B cell (primary cell): ENCODE results near the gene B3GALT6. TPM values are rescaled to one million over a fixed set of nuclear protein-coding genes. Genes with fewer than 3 reads are reported as not detected.

ENCODE experiments used
- ATAC-seq: fragments of 200-7000 bp; cut with Tn5 transposase; one replicate; pipeline ENCODE4 v1.10.0; 2021; ENCODE audit warnings: low read depth, mild to moderate bottlenecking, moderate number of reproducible peaks, moderate library complexity
- CTCF ChIA-PET: fragments of 350-600 bp; sonication (Branson Sonifier 250); formaldehyde crosslinking; loops from one replicate; lab custom pipeline; 2021; ENCODE audit warnings: antibody characterized with exemption, inconsistent platforms; lab: Charles Lee
- POLR2A ChIA-PET: fragments of 350-600 bp; sonication (Branson Sonifier 250); formaldehyde crosslinking; loops from one replicate; lab custom pipeline; 2021; ENCODE audit warnings: antibody characterized with exemption; lab: Charles Lee
- DNase-seq: peaks from one replicate; pipeline ENCODE4 v3.0.0; 2013
- H2AFZ ChIP-seq: 2 replicates; pipeline ENCODE4 v1.6.1; 2012; ENCODE audit warnings: mild to moderate bottlenecking, low read depth, low read length; ENCODE audit not compliant: insufficient read depth, poor library complexity, severe bottlenecking
- H3K27ac ChIP-seq, 2 donors: 1 replicate in 1 of 2; 2 replicates in 1 of 2; pipeline ENCODE4 v1.5.1; 2012 to 2013; ENCODE audit warnings: low read length in 2 of 2, mild to moderate bottlenecking in 2 of 2, moderate library complexity in 1 of 2
- H3K27me3 ChIP-seq, 4 experiments: fragments of 200-600 bp in 1 of 4; sonication (generic) in 1 of 4; replicated peaks in 1 of 4; 1 replicate in 2 of 4; 2 replicates in 2 of 4; pipeline versions ENCODE4 v1.6.1 to v1.7.0; 2013 to 2016; ENCODE audit warnings: low read length in 3 of 4, mild to moderate bottlenecking in 2 of 4, mixed read lengths in 1 of 4, moderate library complexity in 1 of 4; ENCODE audit not compliant: insufficient read depth in 4 of 4, control insufficient read depth in 3 of 4; ENCODE audit errors: control extremely low read depth in 1 of 4
- H3K36me3 ChIP-seq, 2 experiments: replicated peaks in 1 of 2; 1 replicate in 1 of 2; 2 replicates in 1 of 2; pipeline versions ENCODE4 v1.6.1 to v1.7.1; 2013; ENCODE audit warnings: low read length in 1 of 2; ENCODE audit not compliant: insufficient read depth in 2 of 2, control insufficient read depth in 1 of 2; ENCODE audit errors: control extremely low read depth in 1 of 2, extremely low read depth in 1 of 2
- H3K4me1 ChIP-seq, 2 donors: fragments of 200-600 bp in 1 of 2; sonication (generic) in 1 of 2; 1 replicate in 1 of 2; 2 replicates in 1 of 2; pipeline versions ENCODE4 v1.5.1 to v1.6.1; 2013 to 2017; ENCODE audit warnings: low read length in 2 of 2; ENCODE audit not compliant: control insufficient read depth in 2 of 2, insufficient read depth in 2 of 2
- H3K4me2 ChIP-seq: replicated peaks from 2 replicates; pipeline ENCODE3; 2012; ENCODE audit warnings: mild to moderate bottlenecking, low read depth, low read length; ENCODE audit not compliant: poor library complexity, severe bottlenecking
- H3K4me3 ChIP-seq, 5 experiments: fragments of 200-600 bp in 1 of 5; sonication (generic) in 1 of 5; 1 replicate in 3 of 5; 2 replicates in 2 of 5; pipeline versions ENCODE4 v1.5.1 to v1.7.0; 2011 to 2016; ENCODE audit warnings: low read length in 4 of 5, mild to moderate bottlenecking in 4 of 5, low read depth in 2 of 5, control low read depth in 1 of 5, moderate library complexity in 1 of 5; ENCODE audit not compliant: insufficient read depth in 1 of 5; ENCODE audit errors: control extremely low read depth in 1 of 5, extremely low read depth in 1 of 5
- H3K79me2 ChIP-seq: fragments of 200-600 bp; sonication (generic); one replicate; pipeline ENCODE4 v1.6.0; 2016; ENCODE audit warnings: low read length; ENCODE audit not compliant: control insufficient read depth, insufficient read depth
- H3K9ac ChIP-seq: fragments of 200-600 bp; sonication (generic); 2 replicates; pipeline ENCODE4 v1.6.1; 2017; ENCODE audit warnings: mild to moderate bottlenecking, low read length, moderate library complexity
- H3K9me3 ChIP-seq, 3 donors: one replicate each; pipeline versions ENCODE4 v1.6.1 to v1.7.1; 2013; ENCODE audit warnings: low read length in 2 of 3; ENCODE audit not compliant: control insufficient read depth in 2 of 3, insufficient read depth in 1 of 3; ENCODE audit errors: control extremely low read depth in 1 of 3
- H4K20me1 ChIP-seq: 2 replicates; pipeline ENCODE4 v1.6.0; 2012; ENCODE audit warnings: mild to moderate bottlenecking, low read length; ENCODE audit not compliant: insufficient read depth, control insufficient read depth, poor library complexity, severe bottlenecking
- H3K27ac Mint-ChIP-seq: one replicate; pipeline ENCODE4 v1.8.0; 2021; ENCODE audit warnings: mixed read lengths
- H3K27me3 Mint-ChIP-seq: one replicate; pipeline ENCODE4 v1.8.0; 2021; ENCODE audit warnings: mixed read lengths
- H3K4me1 Mint-ChIP-seq: one replicate; pipeline ENCODE4 v1.8.0; 2021; ENCODE audit warnings: mixed read lengths
- H3K4me3 Mint-ChIP-seq: one replicate; pipeline ENCODE4 v1.8.0; 2021; ENCODE audit warnings: mixed read lengths
- H3K9me3 Mint-ChIP-seq: one replicate; pipeline ENCODE4 v1.8.0; 2022; ENCODE audit warnings: mixed read lengths; ENCODE audit not compliant: insufficient read depth
- CTCF ChIP-seq: fragments of 200-600 bp; IDR thresholded peaks from one replicate; pipeline ENCODE4 v1.8.0; 2022; ENCODE audit warnings: antibody characterized with exemption, mild to moderate bottlenecking
- EZH2 ChIP-seq: IDR thresholded peaks from 2 replicates; pipeline ENCODE4 v1.6.1; 2012; ENCODE audit warnings: borderline replicate concordance, low read depth, mild to moderate bottlenecking, moderate library complexity, low read length; ENCODE audit not compliant: insufficient read depth, poor library complexity, severe bottlenecking
- WGBS: methylation state at CpG from one replicate; pipeline ENCODE4 v1.1.5; 2013; ENCODE audit warnings: missing lambda C conversion rate; ENCODE audit not compliant: insufficient coverage; 5-methylcytosine and 5-hydroxymethylcytosine counted together
- intact Hi-C: fragments of 100-400 bp; cut with micrococcal nuclease; formaldehyde crosslinking; loops from one replicate; pipeline ENCODE4 v1.10.0; 2022
- polyA plus RNA-seq: library from polyadenylated mRNA; depleted of rRNA; stranded (reverse); fragments of >200 nt; gene quantifications from 2 replicates; pipeline ENCODE4 v1.2.3, GENCODE V29; 2012
- total RNA-seq, 2 donors: library from RNA; stranded (reverse); fragments of 120-200 nt in 1 of 2; gene quantifications; 1 replicate in 1 of 2; 2 replicates in 1 of 2; pipeline versions ENCODE4 v1.2.3 to v1.2.4, GENCODE V29; 2013 to 2022

B3GALT6 gene
- total and polyA plus RNA-seq, 2 donors (not counting 1 experiment from before 2014, with no cell fraction given), result 5.9 to 21.0 TPM

- DNase-seq (no peak), ATAC-seq (no peak)
- no peak for TF ChIP-seq EZH2
- no peak for TF ChIP-seq CTCF
- Mint-ChIP-seq H3K27ac (no peak overlapping the region), H3K27me3 (no peaks in the 10 kb centered on the region), H3K4me1 (peaks cover 20% of the 10 kb centered on the region), H3K4me3 (no peak overlapping the region), H3K9me3 (no peaks in the 10 kb centered on the region)
- Histone ChIP-seq H3K36me3 (peaks cover 0 to 7% of the 10 kb centered on the region in 2 experiments), H3K9me3 (peaks cover 0 to 5% (median 0%) of the 10 kb centered on the region in 3 donors), H3K9ac (no peak overlapping the region), H3K4me3 (no peak overlapping the region), H4K20me1 (peaks cover 16% of the 10 kb centered on the region), H3K4me1 (peaks cover 13 to 15% of the 10 kb centered on the region in 2 donors), H3K27ac (no peak overlapping the region), H3K79me2 (peaks cover 9% of the 10 kb centered on the region), H3K27me3 (peaks cover 0 to 36% (median 8%) of the 10 kb centered on the region in 4 experiments), H2AFZ (no peak overlapping the region), H3K4me2 (no peak overlapping the region)
- POLR2A ChIA-PET, result no interaction called here
- CTCF ChIA-PET, result interaction anchor here (1.1 to 2.8 kb wide), 2 partner anchors 12 to 116 kb away, joined by 3 to 19 read pairs; no protein-coding TSS in a partner anchor
- intact Hi-C loops, result loop anchor here (10.0 kb wide), 1 partner anchor 204 kb away; no protein-coding TSS in a partner anchor
- 73% methylated on average over 18 of the region's 19 CpGs for WGBS
Observed at GRCh38 chr1:1238702-1239178, 6.7 kb downstream of the B3GALT6 start.

- 78% methylated on average over 15 of the region's 15 CpGs for WGBS
- TF ChIP-seq CTCF (no peak), EZH2 (no peak)
- peaks cover 0 to 2% of the 10 kb centered on the region in 2 experiments for H3K36me3 ChIP-seq
- H3K4me3 ChIP-seq, result no peak overlapping the region
- H3K27me3 ChIP-seq, result peaks cover 0 to 40% (median 8%) of the 10 kb centered on the region in 4 experiments
- ChIA-PET CTCF (interaction anchor here (2.8 kb wide), 1 partner anchor 117 kb away, joined by 19 read pairs; no protein-coding TSS in a partner anchor), POLR2A (no interaction called here)
- Mint-ChIP-seq H3K4me1 (peaks cover 15% of the 10 kb centered on the region), H3K9me3 (no peaks in the 10 kb centered on the region), H3K27me3 (no peaks in the 10 kb centered on the region), H3K27ac (no peak overlapping the region), H3K4me3 (no peak overlapping the region)
- no peak overlapping the region for H3K9ac ChIP-seq
- H3K4me1 ChIP-seq, result peaks cover 13 to 15% of the 10 kb centered on the region in 2 donors
- H3K9me3 ChIP-seq, result peaks cover 0 to 5% (median 0%) of the 10 kb centered on the region in 3 donors
- ATAC-seq (no peak), DNase-seq (no peak)
- peaks cover 12% of the 10 kb centered on the region for H4K20me1 ChIP-seq
- H3K79me2 ChIP-seq, result peaks cover 4% of the 10 kb centered on the region
- no peak overlapping the region for H2AFZ ChIP-seq
- intact Hi-C loops, result loop anchor here (10.0 kb wide), 1 partner anchor 204 kb away; no protein-coding TSS in a partner anchor
- no peak overlapping the region for H3K4me2 ChIP-seq
- H3K27ac ChIP-seq, result no peak overlapping the region
Observed at GRCh38 chr1:1239227-1239613, 7.2 kb downstream of the B3GALT6 start.
